Activated CD4-positive, CD25-positive, alpha-beta regulatory T cell (primary cell): ENCODE measurements around the gene PDZRN4.
"Not testable (repeated sequence)": the region's sequence is repeated elsewhere in the genome, so short reads cannot be mapped to it uniquely, and the experiment has no call there.

Experiments used
- DNase-seq, 4 experiments: peaks; one replicate each; lab custom pipeline; 2025; lab: John Stamatoyannopoulos, UW

PDZRN4 gene

DNA sequence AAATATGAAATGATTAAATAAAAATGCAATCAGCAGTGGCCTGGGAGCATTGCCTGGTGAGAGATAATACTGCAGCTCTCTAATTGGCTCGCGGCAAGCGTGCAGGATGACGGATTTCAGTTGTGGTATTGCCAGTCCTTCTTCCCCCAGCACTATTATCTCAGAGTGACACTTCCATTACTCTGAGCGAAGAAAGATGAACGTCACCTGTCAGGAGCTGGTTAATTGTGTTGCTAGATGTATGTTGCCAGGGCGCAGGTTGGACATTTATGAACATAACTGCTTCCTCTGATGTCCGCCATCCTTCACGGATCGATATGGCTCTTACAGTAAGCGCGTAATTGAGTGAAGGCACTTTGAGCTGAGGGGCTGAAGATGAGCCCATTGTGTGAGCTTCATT lies 374.9 kb downstream of the PDZRN4 start:
- no peak for DNase-seq

DNA sequence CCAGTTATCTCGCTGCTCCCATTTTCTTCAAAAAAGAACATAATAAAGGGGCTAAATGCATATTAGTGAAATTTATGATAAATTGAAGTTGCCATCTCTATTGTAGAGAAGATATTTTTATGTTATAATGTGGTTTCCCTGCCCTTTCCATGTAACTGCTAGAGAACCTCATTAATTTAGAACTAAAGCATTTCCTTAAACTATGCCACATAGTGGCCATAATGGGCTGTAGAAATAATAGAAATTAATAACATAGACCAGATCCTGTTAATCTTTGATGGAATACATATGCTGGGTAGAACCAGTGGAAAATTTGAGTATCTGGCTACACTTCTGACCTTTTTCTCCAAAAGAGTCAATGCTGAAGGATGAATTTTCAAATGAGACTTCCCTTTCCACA lies 376.7 kb downstream of the PDZRN4 start:
- no peak for DNase-seq

DNA sequence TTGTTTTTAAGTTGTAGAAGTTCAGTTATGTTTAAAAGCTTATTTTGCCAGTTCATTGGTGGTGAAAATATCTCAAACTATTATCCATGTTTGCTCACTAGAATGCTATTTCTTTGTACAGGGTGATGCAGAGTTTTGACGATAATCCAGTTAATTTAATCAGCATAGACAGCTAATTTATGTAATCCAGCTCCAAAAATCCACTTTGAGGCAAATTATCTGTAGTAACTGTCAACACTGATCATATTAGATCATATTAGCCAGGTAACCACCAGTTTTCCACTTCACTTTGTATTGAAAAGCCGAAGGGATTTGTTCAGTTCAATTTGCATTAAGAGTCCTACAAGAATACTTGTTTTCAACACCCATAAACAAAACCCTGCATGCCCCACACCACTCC lies 378.6 kb downstream of the PDZRN4 start:
- no peak for DNase-seq

DNA sequence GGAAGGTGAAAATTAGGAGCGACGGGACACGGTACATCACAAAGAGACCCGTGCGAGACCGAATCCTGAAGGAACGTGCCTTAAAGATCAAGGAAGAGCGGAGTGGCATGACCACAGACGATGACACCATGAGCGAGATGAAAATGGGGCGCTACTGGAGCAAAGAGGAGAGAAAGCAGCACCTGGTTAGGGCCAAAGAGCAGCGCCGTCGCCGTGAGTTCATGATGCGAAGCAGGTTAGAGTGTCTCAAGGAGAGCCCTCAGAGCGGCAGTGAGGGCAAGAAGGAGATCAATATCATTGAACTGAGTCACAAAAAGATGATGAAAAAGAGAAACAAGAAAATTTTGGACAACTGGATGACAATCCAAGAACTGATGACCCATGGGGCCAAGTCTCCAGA lies 385.3 kb downstream of the PDZRN4 start:
- no peak for DNase-seq

DNA sequence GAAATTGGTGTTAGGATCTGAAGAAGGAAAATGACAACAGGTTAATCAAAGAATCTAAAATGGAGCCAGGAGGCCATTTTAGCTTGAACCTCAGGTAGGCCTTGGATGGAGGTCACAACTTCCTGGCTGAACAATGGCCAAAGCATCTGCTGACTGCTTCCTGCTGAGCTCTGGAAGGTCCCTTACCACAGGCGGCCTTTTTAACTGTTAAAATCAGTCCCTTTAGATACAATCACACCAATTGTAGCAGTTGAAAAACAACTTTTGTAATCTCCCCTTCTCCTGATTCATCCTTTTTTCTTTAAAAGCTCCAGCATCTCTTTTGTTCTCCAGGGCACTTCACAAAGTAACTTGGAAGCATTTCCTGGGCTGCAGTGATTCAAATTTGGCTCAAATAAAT lies 388.8 kb downstream of the PDZRN4 start:
- no peak for DNase-seq

DNA sequence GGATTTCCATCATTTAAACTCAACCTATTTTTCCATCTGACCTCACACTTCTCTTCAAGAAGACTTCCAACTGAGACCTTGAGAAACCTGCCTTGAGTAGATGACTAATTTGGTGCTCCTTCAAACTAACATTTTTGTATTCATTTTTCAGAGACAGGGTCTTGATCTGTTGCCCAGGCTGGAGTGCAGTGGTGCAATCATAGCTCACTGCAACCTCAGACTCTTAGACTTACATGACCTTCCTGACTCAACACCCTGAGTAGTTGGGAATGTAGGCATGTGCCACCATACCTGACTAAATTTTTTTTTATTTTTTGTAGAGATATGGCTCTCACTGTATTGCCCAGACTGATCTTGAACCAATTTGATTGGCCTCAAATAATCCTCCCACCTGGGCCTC lies 389.9 kb downstream of the PDZRN4 start:
- no peak for DNase-seq

DNA sequence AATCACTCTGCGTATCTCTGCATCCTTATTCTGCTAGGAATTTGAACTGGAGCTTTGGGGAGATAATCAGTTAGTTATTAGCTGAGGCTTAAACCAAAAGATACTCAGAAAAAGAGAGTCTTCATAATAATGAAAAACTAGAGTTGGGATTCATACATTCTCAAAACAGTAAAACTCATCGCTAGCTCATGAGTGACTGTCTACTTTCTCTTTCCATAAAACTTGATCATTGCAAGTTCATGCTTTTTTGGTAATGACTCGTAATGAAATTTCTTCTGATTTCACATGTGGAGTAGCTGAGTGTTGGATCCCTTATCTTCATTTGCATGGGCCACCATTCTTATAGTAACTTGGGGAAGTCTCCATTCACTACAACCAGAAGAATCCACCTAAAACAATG lies 397.7 kb downstream of the PDZRN4 start:
- no peak for DNase-seq

DNA sequence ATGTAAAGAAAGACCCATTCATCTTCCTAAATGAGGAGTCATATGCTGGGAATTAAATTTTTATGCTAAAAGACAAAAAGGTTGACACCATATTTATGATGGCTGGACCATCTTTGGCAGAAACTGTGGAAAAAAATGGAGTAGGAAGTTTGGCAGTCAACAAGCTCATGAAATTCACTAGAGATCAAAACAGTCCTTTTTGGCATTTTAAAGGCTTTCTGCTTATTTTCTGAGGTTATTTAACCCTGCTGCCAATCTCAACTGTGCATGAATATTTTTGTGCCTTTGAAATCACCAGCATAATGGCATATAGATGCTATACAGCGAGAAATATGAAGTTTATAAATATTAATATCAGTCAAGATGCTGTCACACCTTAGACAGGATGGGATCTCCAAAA lies 399.5 kb downstream of the PDZRN4 start:
- no peak for DNase-seq

DNA sequence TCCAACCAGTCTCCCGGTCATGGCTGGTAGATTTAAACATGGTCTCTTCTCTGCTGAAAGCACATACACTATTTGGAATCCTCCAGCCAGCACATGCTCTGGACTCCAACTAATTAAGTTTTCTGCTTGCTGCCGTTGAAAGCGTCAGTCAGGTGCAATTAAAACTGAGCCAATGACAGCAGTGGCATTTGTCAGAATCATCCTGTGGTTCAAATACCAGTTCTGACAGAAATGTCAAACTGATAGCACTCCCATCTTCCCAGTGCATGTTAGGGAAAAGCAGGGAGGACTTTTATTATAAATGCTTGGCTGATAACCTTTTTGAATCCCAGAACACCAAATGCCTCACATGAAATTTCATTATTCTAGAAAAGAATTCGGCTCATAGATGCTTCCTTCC lies 401.8 kb downstream of the PDZRN4 start:
- DNase-seq, result no peak

DNA sequence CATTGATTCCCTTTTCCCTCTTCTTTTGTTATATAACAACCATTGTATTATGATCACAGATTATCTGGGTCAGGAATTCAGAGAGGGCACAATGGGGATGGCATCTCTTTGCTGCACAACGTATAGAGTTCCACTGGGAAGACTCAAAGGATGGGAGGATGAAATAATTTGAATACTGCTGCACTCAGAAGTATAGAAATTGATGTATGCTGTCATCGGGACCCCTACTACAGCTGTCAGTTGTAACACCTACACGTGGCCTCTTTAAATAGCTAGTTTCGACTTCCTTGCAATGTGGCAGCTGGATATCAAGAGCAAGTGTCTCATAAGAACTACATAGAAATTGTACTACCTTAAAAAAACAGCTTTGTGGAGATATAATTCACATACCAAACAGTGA lies 408.1 kb downstream of the PDZRN4 start:
- DNase-seq, result no peak

DNA sequence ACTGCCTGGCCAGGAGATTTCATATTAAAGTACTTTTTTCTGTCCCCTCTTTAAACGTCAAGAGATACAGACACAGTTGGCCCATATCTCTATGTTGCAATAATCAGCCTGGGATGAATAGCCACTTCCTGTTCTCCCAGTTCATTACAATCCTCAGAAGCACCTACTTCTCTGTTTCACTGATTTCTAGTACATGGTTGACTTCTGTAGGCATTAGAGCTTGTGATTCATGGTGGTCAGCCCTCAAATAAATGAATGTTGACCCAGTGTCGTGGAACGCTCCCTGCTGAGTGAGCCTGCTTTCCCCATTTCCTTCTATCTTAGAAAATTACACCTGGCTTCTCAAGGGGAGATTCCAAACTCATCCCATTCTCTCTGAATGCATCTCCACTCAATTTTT lies 416.7 kb downstream of the PDZRN4 start:
- no peak for DNase-seq

DNA sequence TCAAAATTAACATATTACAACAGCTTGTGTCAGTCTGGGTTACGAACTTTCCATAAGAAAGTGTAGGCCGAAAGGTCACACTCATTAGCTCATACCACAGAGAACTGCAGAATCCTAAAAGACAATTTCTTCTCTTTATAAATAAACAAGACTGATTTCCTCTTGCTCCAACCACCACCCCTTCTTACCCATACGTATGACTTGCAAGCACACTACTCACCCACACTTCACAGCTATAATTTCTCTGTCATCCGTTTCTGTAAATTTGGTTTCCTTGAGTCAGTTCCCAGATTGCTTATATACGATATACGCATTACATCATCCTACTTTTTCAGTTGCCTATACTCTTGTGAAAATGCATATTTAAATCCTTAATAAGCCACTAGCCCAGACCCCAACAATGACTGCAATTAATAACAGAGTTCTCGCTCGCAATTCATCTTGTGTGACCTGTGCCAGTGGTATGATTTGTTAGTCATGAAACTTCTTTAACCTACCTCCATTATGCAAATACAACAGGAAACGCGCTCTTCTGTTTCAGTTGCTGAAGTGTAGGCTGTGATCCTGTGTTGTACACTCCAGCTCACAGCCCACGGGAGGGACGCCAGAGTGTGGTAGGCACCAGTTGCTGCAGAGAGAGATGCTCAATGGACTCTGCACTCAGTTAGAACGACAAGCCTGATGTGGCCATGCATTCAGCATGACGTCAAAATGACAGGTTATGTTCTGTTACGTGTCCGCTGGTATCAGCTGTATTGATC lies 417.6 kb downstream of the PDZRN4 start:
- DNase-seq, result no peak

DNA sequence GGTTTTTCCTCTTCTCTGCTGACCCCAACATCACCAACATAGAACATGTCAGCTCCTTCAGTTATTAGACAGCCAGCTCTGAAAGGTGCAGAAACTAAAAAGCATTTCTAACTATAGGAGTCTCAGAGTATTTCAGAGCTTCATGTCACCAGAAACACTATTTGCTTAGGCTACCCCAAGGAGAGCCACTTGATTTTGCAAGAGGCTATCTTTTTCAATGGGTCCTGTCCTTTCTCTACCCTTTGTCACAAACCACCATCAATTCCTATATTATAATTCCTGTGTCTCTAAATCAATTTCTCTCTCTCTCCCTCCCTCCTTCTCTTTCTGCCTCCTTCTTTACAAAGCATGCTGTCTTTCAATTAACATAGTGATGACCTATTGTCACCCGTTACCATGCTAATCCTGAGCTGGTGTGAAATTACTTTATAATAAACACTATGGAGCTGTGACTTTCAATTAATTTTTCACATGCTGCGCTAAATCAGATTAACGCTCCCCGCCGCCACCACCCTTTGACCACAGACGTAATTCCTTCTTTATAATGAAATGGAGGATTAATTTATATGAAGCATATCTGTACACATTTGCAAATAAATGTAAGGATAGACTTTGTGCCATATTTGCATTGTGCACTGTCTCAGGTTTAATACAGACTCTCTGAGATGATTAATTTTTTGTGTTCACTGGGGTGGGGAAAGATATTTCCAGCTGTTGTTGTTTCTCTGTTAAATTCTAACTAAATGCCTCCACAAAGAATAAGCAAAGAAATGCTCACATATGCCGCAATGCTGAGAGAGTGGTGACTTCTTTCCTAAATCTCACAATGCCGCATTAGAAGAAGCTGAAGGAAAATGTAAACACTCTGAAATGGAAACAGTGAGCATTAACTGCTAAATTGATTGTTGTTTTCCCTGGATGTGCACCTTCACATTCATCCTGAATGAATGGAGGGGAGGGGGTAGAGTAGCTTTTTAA lies 418.6 kb downstream of the PDZRN4 start:
- DNase-seq, result no peak

DNA sequence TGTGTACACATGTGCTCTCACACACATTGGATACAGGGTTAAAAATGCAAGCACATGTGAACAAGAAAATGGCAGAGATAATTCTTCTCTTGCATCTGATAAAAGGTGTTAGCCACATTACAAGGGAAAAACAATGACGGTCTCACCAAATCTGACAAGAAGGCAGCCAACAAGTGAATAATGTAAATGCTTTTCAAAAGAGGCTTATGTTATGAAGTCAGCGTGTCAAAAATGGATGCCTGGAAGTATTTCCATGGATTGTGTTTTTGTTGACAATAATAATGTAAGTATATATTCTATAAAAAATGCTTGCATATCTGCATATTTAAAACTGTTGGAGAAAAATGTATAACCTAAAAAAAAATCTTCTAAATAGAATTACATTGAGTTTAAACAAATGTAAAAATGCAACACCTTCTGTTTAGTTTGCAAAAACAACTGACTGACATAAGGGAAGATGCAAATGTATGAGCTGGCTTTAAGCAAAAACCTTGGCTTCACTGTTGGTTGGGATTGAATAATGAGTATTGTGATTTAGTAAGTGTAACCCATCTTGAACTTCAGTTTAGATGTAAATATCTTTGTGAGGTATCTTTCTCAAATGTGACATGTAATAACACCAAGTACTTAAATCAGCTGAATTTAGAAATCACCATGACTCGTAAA lies 424.9 kb downstream of the PDZRN4 start:
- DNase-seq, result no peak

DNA sequence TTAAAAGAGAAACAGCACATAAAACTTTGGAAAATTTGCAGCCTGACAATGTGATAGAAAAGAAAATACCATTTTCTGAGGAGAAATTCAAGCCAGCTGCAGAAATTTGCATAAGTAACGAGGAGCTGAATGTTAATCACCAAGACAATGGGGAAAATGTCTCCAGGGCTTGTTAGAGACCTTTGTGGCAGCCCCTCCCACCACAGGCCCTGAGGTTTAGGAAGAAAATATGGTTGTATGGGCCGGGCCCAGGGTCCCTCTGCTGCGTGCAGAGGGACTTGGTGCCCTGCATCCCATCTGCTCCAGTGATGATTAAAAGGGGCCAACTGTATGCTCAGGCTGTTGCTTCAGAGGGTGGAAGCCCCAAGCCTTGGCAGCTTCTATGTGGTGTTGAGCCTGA lies 427.1 kb downstream of the PDZRN4 start:
- not testable (repeated sequence) for DNase-seq

DNA sequence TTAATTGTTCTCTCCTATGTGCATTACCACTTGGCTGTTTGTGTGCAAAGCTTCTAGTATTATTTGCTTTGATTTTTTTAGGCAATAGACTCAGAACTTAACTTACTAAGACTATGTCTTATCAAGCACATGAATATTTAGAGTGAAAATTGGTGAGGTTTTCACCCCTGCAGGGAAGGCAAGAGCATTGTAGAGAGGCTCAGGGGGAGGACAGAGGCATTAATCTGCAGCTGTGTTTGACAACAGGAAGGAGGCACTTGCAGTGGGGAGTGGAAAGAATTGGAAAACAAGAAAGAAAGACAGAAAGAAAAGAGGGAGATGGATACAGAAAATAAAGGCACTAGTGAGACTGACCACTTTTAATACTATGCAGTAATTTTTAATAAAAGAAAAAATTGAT lies 431.6 kb downstream of the PDZRN4 start:
- no peak for DNase-seq

DNA sequence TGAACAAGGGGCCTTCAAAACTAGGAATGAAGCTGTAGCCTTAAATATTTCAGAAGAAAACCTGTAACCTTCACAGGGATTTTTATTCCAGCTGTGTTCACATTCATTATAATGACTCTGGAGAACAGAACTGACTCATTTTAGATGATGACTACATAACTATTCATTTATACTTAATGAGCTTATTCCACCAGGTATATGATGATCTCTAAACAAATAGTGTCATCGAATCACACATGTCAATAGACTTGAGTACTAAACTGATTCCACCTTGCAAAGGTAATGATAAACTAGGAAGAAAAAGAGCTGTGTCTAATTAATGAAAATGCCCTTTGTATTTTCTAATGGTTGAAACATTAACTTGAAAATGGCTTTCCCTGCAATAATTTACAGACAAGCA lies 433.2 kb downstream of the PDZRN4 start:
- no peak for DNase-seq
